Measurements from ENCODE around the gene ZFHX2. TPM values are rescaled to one million over a fixed set of nuclear protein-coding genes. Genes with fewer than 3 reads are reported as not detected.

ZFHX2 gene
- 5.1 TPM for polyA plus RNA-seq (2012; ENCODE audit: insufficient read length, low read depth)

DNA sequence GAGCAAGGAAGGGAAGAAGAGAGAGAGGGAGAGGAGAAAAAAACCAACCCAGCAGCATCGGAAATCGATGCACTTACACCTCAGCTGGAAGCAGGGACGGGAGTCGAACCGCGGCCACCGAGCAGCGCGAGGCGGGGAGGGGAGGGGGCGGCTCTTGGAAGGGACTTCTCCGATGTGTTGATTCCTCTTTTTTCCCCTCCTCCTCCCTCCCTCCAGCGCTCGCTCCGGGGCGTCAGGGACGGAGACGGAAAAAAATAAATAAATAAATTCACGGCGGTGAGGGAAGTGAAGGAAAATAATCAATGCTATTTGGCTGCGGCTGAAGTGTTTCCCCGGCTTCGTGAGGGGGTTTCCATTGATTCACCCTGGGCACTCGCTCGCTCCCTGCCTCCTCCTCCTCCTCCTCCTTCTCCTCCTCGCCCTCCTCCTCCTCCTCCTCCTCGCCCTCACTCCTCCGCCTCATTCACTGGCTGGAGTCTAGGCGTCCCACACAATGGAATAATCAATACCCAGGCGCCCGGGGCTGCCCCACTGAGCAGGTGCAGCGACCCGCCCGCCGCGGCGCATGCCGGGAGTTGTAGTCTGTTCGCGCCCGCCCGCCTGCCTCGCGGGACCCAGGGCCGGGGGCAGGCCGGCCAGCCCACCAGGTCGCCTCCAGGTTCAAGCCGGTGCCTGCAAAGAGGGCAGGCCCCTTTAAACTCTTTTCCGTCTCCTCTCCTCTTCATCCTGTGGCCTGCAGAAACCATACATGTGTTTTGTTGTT is at the start of gene ZFHX2:
TSS of gene ZFHX2 (minus strand) at position 500 of the 763 bp plus-strand sequence. CDS start 16,440 bp downstream, outside the sequence.
- TF ChIP-seq, protein P1, sequence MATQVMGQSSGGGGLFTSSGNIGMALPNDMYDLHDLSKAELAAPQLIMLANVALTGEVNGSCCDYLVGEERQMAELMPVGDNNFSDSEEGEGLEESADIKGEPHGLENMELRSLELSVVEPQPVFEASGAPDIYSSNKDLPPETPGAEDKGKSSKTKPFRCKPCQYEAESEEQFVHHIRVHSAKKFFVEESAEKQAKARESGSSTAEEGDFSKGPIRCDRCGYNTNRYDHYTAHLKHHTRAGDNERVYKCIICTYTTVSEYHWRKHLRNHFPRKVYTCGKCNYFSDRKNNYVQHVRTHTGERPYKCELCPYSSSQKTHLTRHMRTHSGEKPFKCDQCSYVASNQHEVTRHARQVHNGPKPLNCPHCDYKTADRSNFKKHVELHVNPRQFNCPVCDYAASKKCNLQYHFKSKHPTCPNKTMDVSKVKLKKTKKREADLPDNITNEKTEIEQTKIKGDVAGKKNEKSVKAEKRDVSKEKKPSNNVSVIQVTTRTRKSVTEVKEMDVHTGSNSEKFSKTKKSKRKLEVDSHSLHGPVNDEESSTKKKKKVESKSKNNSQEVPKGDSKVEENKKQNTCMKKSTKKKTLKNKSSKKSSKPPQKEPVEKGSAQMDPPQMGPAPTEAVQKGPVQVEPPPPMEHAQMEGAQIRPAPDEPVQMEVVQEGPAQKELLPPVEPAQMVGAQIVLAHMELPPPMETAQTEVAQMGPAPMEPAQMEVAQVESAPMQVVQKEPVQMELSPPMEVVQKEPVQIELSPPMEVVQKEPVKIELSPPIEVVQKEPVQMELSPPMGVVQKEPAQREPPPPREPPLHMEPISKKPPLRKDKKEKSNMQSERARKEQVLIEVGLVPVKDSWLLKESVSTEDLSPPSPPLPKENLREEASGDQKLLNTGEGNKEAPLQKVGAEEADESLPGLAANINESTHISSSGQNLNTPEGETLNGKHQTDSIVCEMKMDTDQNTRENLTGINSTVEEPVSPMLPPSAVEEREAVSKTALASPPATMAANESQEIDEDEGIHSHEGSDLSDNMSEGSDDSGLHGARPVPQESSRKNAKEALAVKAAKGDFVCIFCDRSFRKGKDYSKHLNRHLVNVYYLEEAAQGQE (IDR thresholded peaks at IDR 0.05; ENCODE audit: insufficient read depth in 1 of 2, low read depth in 2 of 2, low read length in 2 of 2) = no peak
- peak; percentile 46; the same call in 1 of the 2 replicates for TF ChIP-seq POLR2AphosphoS5 (IDR thresholded peaks at IDR 0.05; ENCODE audit: low read depth, low read length)

DNA sequence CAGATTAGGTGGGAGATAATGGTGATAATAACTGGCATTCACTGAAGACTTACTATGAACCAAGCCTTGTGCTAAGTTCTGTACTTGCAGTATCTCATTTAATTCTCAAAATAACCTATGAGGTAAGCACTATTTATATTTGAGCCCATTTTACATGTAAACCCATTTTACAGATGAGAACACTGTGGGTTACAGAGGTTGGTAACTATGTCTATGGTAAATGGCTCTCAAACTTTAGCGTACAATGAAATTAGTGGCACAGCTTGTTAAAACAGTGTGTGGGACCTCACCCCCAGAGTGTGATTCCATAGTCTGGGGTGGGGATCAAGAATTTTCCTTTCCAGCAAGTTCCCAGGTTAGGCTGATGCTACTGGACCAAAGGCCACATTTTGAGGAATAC is 49.2 kb upstream of the ZFHX2 start:
- TF ChIP-seq, protein P1 (IDR thresholded peaks at IDR 0.05; ENCODE audit: insufficient read depth in 1 of 2, low read depth in 2 of 2, low read length in 2 of 2) = no peak

DNA sequence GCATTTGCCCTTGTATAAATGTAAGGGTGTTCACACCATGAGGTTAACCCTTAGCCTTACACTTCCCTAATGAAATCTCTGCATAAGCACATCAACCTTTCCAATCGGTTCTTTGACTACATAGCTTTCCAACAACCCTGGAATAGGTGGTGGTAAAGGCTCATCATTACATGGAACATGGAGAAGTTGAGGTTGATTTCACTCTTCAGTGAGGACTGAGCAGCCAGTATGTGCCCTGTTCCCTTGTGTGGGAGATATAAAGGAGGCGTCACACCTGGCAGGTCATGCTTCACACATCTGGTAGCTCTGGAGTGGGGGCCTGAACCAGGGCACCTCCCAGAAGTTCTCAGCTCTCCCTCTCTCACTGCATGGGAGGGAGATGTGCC is 48.8 kb upstream of the ZFHX2 start:
- TF ChIP-seq, protein P1 (IDR thresholded peaks at IDR 0.05; ENCODE audit: insufficient read depth in 1 of 2, low read depth in 2 of 2, low read length in 2 of 2) = no peak
- TF ChIP-seq FOXP2 (optimal IDR thresholded peaks at IDR 0.05; ENCODE audit: borderline replicate concordance, extremely low read depth, extremely low read length, insufficient read depth) (no peak), POLR2AphosphoS5 (IDR thresholded peaks at IDR 0.05; ENCODE audit: low read depth, low read length) (no peak), SIN3A (IDR thresholded peaks at IDR 0.05; ENCODE audit: borderline replicate concordance, insufficient read depth, low read length) (no peak)

DNA sequence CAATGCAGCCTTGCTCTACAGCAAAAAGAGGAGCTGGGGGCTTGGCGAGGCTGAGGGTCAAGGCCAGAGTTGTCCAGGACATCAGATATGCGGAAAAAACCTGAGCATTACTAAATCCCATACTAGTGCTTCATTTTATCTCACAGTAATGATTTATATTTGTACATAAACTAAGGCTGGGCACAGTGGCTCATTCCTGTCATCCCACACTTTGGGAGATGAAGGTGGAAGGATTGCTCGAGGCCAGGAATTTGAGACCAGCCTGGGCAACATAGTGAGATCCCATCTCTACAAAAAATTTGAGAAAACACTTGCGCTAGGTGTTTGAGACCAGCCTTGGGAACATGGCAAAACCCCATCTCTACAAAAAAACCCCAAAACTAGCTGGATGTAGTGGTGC is 38.6 kb upstream of the ZFHX2 start:
- TF ChIP-seq, protein P1 (IDR thresholded peaks at IDR 0.05; ENCODE audit: insufficient read depth in 1 of 2, low read depth in 2 of 2, low read length in 2 of 2) = no peak
- no peak for TF ChIP-seq SIN3A (IDR thresholded peaks at IDR 0.05; ENCODE audit: borderline replicate concordance, insufficient read depth, low read length)
- no peak for TF ChIP-seq TAF1 (IDR thresholded peaks at IDR 0.05; ENCODE audit: borderline replicate concordance, insufficient read depth, low read length)
- no peak for TF ChIP-seq POLR2AphosphoS5 (IDR thresholded peaks at IDR 0.05; ENCODE audit: low read depth, low read length)
- no peak for TF ChIP-seq FOXP2 (optimal IDR thresholded peaks at IDR 0.05; ENCODE audit: borderline replicate concordance, extremely low read depth, extremely low read length, insufficient read depth)

DNA sequence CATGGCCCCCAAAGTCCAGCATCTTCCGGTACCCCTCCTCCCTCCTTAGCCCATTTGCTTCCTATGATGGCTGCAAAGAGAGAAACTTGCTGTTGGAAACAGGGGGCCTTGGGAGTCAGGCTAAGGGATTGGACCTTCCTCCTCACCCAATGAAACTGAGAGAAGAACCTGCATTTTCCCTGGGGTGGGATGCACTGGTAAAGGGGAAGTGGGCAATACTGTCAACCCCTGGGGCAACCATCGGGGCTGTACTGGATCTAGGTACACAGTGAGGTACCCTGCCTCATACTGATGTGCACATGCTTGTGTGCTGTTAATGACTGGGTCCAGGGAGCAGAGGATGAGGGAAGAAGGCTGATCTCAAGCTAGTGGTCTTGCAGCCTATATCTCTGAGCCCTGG is 38.0 kb upstream of the ZFHX2 start:
- TF ChIP-seq SIN3A (IDR thresholded peaks at IDR 0.05; ENCODE audit: borderline replicate concordance, insufficient read depth, low read length) = no peak
- TF ChIP-seq POLR2AphosphoS5 (IDR thresholded peaks at IDR 0.05; ENCODE audit: low read depth, low read length) = no peak
- TF ChIP-seq TAF1 (IDR thresholded peaks at IDR 0.05; ENCODE audit: borderline replicate concordance, insufficient read depth, low read length) = no peak
- TF ChIP-seq, protein P1 (IDR thresholded peaks at IDR 0.05; ENCODE audit: insufficient read depth in 1 of 2, low read depth in 2 of 2, low read length in 2 of 2) = no peak
- TF ChIP-seq FOXP2 (optimal IDR thresholded peaks at IDR 0.05; ENCODE audit: borderline replicate concordance, extremely low read depth, extremely low read length, insufficient read depth) = no peak
